GM12892 (cell line): ENCODE data around the gene DPM3.

Experiments used
- POLR2A ChIP-seq: IDR thresholded peaks from 2 replicates; pipeline ENCODE4 v1.6.1; 2011; ENCODE audit warnings: low read depth, low read length, control low read depth
- POLR2AphosphoS5 ChIP-seq: IDR thresholded peaks from 2 replicates; pipeline ENCODE4 v1.6.1; 2011; ENCODE audit warnings: low read depth, low read length, control low read depth
- TAF1 ChIP-seq: IDR thresholded peaks from 2 replicates; pipeline ENCODE4 v1.6.1; 2011; ENCODE audit warnings: low read depth, mild to moderate bottlenecking, control low read depth, low read length, borderline replicate concordance

GRCh38 chr1:155174324-155175280 lies 34.3 kb upstream of the DPM3 start:
- TF ChIP-seq TAF1: no peak
- TF ChIP-seq POLR2A: no peak
- no peak for TF ChIP-seq POLR2AphosphoS5
